Heart left ventricle (tissue), 16 donors: ENCODE results near the gene SLC30A7. TPM values are rescaled to one million over a fixed set of nuclear protein-coding genes. Genes with fewer than 3 reads are reported as not detected.

ENCODE experiments used
- ATAC-seq, 4 donors: fragments of 200-7000 bp; cut with Tn5 transposase; one replicate each; pipeline ENCODE4 v1.9.1; 2020 to 2022; ENCODE audit warnings: moderate library complexity in 4 of 4, mild to moderate bottlenecking in 3 of 4, moderate number of reproducible peaks in 1 of 4
- DNase-seq, 5 donors: peaks; one replicate each; pipeline ENCODE4 v3.0.0-alpha.2; 2020
- H3K27ac ChIP-seq, 12 donors: fragments of 200-600 bp; sonication (generic) in 4 of 12; one replicate each; pipeline versions ENCODE4 v1.5.0 to v1.8.0; 2016 to 2022; ENCODE audit warnings: mild to moderate bottlenecking in 2 of 12
- H3K27me3 ChIP-seq, 9 donors: fragments of 200-600 bp; sonication (generic) in 2 of 9; one replicate each; pipeline versions ENCODE4 v1.5.1 to v1.8.0; 2016 to 2022; ENCODE audit warnings: mild to moderate bottlenecking in 3 of 9
- H3K36me3 ChIP-seq, 9 donors: fragments of 200-600 bp; sonication (generic) in 2 of 9; one replicate each; pipeline versions ENCODE4 v1.5.0 to v1.8.0; 2018 to 2022; ENCODE audit warnings: mild to moderate bottlenecking in 2 of 9
- H3K4me1 ChIP-seq, 12 donors: fragments of 200-600 bp; sonication (generic) in 4 of 12; one replicate each; pipeline versions ENCODE4 v1.5.0 to v1.8.0; 2016 to 2022; ENCODE audit warnings: mild to moderate bottlenecking in 3 of 12
- H3K4me3 ChIP-seq, 12 donors: fragments of 200-600 bp; sonication (generic) in 4 of 12; one replicate each; pipeline versions ENCODE4 v1.5.0 to v1.8.0; 2017 to 2022; ENCODE audit warnings: mild to moderate bottlenecking in 9 of 12, moderate library complexity in 4 of 12
- H3K9me3 ChIP-seq, 12 donors: fragments of 200-600 bp; sonication (generic) in 4 of 12; one replicate each; pipeline versions ENCODE4 v1.5.0 to v1.8.0; 2016 to 2022; ENCODE audit warnings: mild to moderate bottlenecking in 1 of 12
- POLR2A ChIP-seq, 2 donors: fragments of 450-650 bp; IDR thresholded peaks; one replicate each; pipeline ENCODE4 v1.6.1; 2017; ENCODE audit warnings: antibody characterized with exemption in 2 of 2, mild to moderate bottlenecking in 2 of 2, moderate library complexity in 2 of 2
- WGBS, 4 donors: extraction: QIAGEN DNeasy Blood & Tissue Kit in 2 of 4; methylation state at CpG; one replicate each; pipeline versions ENCODE4 v1.1.5 to v1.1.7; 2013 to 2018; 5-methylcytosine and 5-hydroxymethylcytosine counted together
- intact Hi-C, 10 donors: fragments of 100-400 bp; cut with DNase I; formaldehyde crosslinking; loops; one replicate each; pipeline versions ENCODE4 v1.11.1 to v1.14.2; 2022
- polyA plus RNA-seq, 2 donors: library from polyadenylated mRNA; stranded (reverse); fragments of 200-250 nt; gene quantifications; one replicate each; pipeline ENCODE4 v1.2.3, GENCODE V29; 2013
- total RNA-seq, 9 donors: library from RNA; depleted of rRNA in 2 of 9; stranded (reverse); fragments of >200 nt in 2 of 9; fragmentation: NEBNext Ultra II Directional in 3 of 9; extraction: Animal tissue kit (Norgen Biotek cat#: 25700) in 3 of 9; gene quantifications; one replicate each; pipeline versions ENCODE4 v1.1.0 to v1.2.4, GENCODE V29; 2016 to 2023
- TF ChIP-seq, protein P1 (sequence below), 12 donors: fragments of 200-600 bp; sonication (generic) in 4 of 12; IDR thresholded peaks; one replicate each; pipeline versions ENCODE4 v1.5.0 to v1.8.0; 2018 to 2022; ENCODE audit warnings: antibody characterized with exemption in 12 of 12, mild to moderate bottlenecking in 5 of 12
- donor health status: ischemic (EF 13 %, LVEDD 7.1; RV severe dilation, severe dysfunction).
- donor health status: healthy with polysubstance abuse.
- donor health status: DM: no; HTN: yes; CAD: no.
- donor health status: DM: no; HTN: no; CAD: no.
- donor health status: ischemic (EF 25% LVEDD 6.9; RV normal size, moderate dysfunction).
- donor health status: ischemic (EF 25% LVEDD 5.7; RV mildly dilated, moderate dysfunction).
- donor health status: healthy.
- donor health status: DM: yes; HTN: yes; CAD: no.
- donor health status: ischemic (EF 35%, LVEDD 5.7; RV mildly dilated, moderate dysfunction).
- donor health status: nonischemic (EF 11% LVEDD 7.7; RV severe dilation, severe dysfunction).
- donor health status: DM: yes; HTN: yes; CAD: no.
- donor health status: PGD.
- donor health status: ischemic (EF 29% LVEDD 5.4; RV normal size, mild dysfunction).
- donor health status: nonischemic (EF 23%, LVEDD 6.1; RV moderate dilation, normal function).

Gene SLC30A7
- total and polyA plus RNA-seq, 11 donors = 1.6 to 19.4 (median 4.8) TPM

GRCh38 chr1:100969327-100969726, 73.4 kb downstream of the SLC30A7 start:
- no peak for ATAC-seq
- Histone ChIP-seq H3K4me3 (no peak overlapping the region), H3K9me3 (no peaks in the 10 kb centered on the region), H3K27ac (no peak overlapping the region), H3K36me3 (peaks cover 0 to 49% (median 31%) of the 10 kb centered on the region in 9 donors), H3K27me3 (no peaks in the 10 kb centered on the region), H3K4me1 (peaks cover 0 to 7% (median 0%) of the 10 kb centered on the region in 12 donors)
- intact Hi-C loops = no loop called here
- no peak for TF ChIP-seq POLR2A (IDR thresholded peaks at IDR 0.05)
- TF ChIP-seq, protein P1, sequence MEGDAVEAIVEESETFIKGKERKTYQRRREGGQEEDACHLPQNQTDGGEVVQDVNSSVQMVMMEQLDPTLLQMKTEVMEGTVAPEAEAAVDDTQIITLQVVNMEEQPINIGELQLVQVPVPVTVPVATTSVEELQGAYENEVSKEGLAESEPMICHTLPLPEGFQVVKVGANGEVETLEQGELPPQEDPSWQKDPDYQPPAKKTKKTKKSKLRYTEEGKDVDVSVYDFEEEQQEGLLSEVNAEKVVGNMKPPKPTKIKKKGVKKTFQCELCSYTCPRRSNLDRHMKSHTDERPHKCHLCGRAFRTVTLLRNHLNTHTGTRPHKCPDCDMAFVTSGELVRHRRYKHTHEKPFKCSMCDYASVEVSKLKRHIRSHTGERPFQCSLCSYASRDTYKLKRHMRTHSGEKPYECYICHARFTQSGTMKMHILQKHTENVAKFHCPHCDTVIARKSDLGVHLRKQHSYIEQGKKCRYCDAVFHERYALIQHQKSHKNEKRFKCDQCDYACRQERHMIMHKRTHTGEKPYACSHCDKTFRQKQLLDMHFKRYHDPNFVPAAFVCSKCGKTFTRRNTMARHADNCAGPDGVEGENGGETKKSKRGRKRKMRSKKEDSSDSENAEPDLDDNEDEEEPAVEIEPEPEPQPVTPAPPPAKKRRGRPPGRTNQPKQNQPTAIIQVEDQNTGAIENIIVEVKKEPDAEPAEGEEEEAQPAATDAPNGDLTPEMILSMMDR (IDR thresholded peaks at IDR 0.05) = no peak
- 58 to 81% (median 77%) methylated on average over 2 of the region's 2 CpGs for WGBS, 4 donors
- DNase-seq = no peak

GRCh38 chr1:100971021-100971420, 75.1 kb downstream of the SLC30A7 start:
- intact Hi-C loops = no loop called here
- WGBS, 4 donors = 82 to 95% (median 87%) methylated on average over 1 of the region's 1 CpG
- TF ChIP-seq POLR2A (IDR thresholded peaks at IDR 0.05) = no peak
- TF ChIP-seq, protein P1 (IDR thresholded peaks at IDR 0.05) = no peak
- Histone ChIP-seq H3K27me3 (no peaks in the 10 kb centered on the region), H3K4me1 (peaks cover 0 to 7% (median 0%) of the 10 kb centered on the region in 12 donors), H3K4me3 (no peak overlapping the region), H3K27ac (no peak overlapping the region), H3K9me3 (no peaks in the 10 kb centered on the region), H3K36me3 (peaks cover 0 to 46% (median 34%) of the 10 kb centered on the region in 9 donors)
- no peak for ATAC-seq
- no peak for DNase-seq

DNA sequence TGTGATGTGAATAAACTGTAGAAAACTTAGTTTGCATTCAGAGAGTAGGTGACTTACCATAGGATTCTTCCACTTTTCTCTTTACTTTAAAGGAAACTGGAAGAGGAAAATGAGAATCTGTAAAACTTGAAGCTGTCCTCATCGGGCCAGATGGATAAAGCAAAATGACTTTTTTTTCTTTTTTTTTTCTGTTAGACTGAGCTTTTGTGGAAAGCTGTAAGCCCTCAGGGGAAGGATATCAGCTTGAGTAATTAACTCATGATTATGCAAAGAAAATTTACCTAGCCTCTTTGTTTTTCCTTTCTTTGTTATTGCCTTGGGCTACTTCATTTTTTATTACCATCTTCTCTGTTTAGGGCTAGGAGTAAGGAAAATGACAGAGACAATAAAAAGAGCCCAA, 76.3 kb downstream of the SLC30A7 start:
- ATAC-seq = no peak
- 42 to 63% (median 51%) methylated on average over 1 of the region's 1 CpG for WGBS, 4 donors
- Histone ChIP-seq H3K4me3 (no peak overlapping the region), H3K27ac (no peak overlapping the region), H3K4me1 (peaks cover 0 to 7% (median 0%) of the 10 kb centered on the region in 12 donors), H3K9me3 (no peaks in the 10 kb centered on the region), H3K36me3 (peaks cover 0 to 45% (median 27%) of the 10 kb centered on the region in 9 donors), H3K27me3 (no peaks in the 10 kb centered on the region)
- intact Hi-C loops = no loop called here
- no peak for TF ChIP-seq POLR2A (IDR thresholded peaks at IDR 0.05)
- TF ChIP-seq, protein P1 (IDR thresholded peaks at IDR 0.05) = no peak
- no peak for DNase-seq

GRCh38 chr1:100976936-100977335, 81.0 kb downstream of the SLC30A7 start:
- intact Hi-C loops = no loop called here
- DNase-seq (no peak), ATAC-seq (no peak)
- TF ChIP-seq, protein P1 (IDR thresholded peaks at IDR 0.05) = no peak
- TF ChIP-seq POLR2A (IDR thresholded peaks at IDR 0.05) = no peak
- H3K27ac ChIP-seq = no peak overlapping the region
- no peaks in the 10 kb centered on the region for H3K9me3 ChIP-seq
- H3K36me3 ChIP-seq = peaks cover 0 to 50% (median 24%) of the 10 kb centered on the region in 9 donors
- H3K27me3 ChIP-seq = no peaks in the 10 kb centered on the region
- H3K4me3 ChIP-seq = no peak overlapping the region
- WGBS, 4 donors = 79 to 96% (median 91%) methylated on average over 1 of the region's 1 CpG
- no peaks in the 10 kb centered on the region for H3K4me1 ChIP-seq
